ENCODE measurements around the gene VWC2L.

GRCh38 chr2:214389334-214389733 lies 21.5 kb upstream of the VWC2L start:
- TF ChIP-seq POLR2AphosphoS5 (IDR thresholded peaks at IDR 0.05; ENCODE audit: low read depth, low read length) (no peak), POLR2A (IDR thresholded peaks at IDR 0.05; ENCODE audit: low read depth, low read length) (no peak)

Data from GM12892 (cell line).